OCI-LY7 (cell line): ENCODE measurements around the gene SYT7.

Experiments
- EZH2phosphoT487 ChIP-seq: fragments of 200-600 bp; sonication (generic); IDR thresholded peaks from 2 replicates; pipeline ENCODE4 v1.6.1; 2018; ENCODE audit warnings: low read depth, borderline replicate concordance, mild to moderate bottlenecking, mixed run types, antibody characterized with exemption, low read length, moderate library complexity, mixed read lengths
- TF ChIP-seq, protein P1 (sequence below): fragments of 200-600 bp; sonication (generic); conservative IDR thresholded peaks from 2 replicates; pipeline ENCODE4 v1.5.1; 2014; ENCODE audit warnings: mild to moderate bottlenecking, antibody characterized with exemption, low read length, moderate library complexity, mixed read lengths

DNA sequence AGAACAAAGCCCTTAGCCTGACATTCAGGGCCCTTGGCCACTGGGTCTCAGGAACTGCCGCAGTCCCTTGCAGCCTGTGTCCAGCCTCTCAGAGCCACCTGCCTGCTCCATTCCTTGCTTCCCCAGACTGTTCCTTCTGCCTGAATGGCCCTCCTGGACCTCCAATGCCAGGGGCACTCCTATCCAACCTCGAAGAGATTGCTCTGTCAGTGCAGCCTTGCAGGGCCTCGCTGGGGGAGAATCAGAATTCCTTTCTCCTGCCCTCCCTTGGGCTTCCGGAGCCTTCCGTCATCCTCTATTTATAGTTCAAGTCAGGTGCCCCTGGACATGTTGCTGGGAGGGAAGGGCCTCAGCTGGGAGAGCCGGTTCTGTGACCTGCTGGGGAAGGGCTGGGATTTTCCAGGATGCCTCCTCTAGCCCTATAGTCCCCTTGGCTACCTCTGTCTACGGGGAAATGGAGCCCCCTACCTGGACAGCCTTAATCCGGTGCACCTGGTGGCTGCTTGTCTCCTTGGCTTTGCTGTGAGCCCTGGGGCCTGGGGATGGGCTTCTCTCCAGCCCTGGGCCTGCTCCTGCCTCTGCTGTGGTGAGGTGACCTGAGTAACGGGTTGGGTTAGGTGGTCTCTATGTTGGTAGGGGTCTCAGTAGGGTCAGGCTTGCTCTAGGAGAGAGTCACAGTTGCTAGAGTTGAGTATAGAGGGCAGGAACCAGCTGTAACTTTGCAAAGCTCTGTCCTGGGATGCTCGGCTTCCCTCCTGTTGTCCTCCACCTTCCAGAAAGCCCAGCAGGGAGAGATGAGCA, 45.9 kb upstream of the SYT7 start:
- TF ChIP-seq, protein P1, sequence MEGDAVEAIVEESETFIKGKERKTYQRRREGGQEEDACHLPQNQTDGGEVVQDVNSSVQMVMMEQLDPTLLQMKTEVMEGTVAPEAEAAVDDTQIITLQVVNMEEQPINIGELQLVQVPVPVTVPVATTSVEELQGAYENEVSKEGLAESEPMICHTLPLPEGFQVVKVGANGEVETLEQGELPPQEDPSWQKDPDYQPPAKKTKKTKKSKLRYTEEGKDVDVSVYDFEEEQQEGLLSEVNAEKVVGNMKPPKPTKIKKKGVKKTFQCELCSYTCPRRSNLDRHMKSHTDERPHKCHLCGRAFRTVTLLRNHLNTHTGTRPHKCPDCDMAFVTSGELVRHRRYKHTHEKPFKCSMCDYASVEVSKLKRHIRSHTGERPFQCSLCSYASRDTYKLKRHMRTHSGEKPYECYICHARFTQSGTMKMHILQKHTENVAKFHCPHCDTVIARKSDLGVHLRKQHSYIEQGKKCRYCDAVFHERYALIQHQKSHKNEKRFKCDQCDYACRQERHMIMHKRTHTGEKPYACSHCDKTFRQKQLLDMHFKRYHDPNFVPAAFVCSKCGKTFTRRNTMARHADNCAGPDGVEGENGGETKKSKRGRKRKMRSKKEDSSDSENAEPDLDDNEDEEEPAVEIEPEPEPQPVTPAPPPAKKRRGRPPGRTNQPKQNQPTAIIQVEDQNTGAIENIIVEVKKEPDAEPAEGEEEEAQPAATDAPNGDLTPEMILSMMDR, result no peak
- TF ChIP-seq EZH2phosphoT487, result no peak
